ENCODE results near the gene RIMS4. TPM values are rescaled to one million over a fixed set of nuclear protein-coding genes. Genes with fewer than 3 reads are reported as not detected.
A peak's percentile ranks its signal among the peaks of the same experiment; 100 is the strongest.

Gene RIMS4
- total and polyA plus RNA-seq, 2 of the 13 experiments (the other 11 are each of a cell fraction or from before 2014, with no cell fraction given): 0.01 to 0.07 TPM

GRCh38 chr20:44849703-44850102, 39.4 kb upstream of the RIMS4 start:
- Histone ChIP-seq H3K9ac (ENCODE audit: insufficient read depth, low read depth, low read length) (no peak overlapping the region), H3K27ac (ENCODE audit: extremely low read length, insufficient read depth, low read length) (no peak overlapping the region), H3K4me3 (replicated peaks in 1 of 3; ENCODE audit: insufficient read depth in 1 of 3, low read depth in 2 of 3, low read length in 3 of 3) (no peak overlapping the region), H3K9me3 (ENCODE audit: low read length) (no peaks in the 10 kb centered on the region), H3K79me2 (ENCODE audit: insufficient read depth, low read length) (no peaks in the 10 kb centered on the region), H3K27me3 (ENCODE audit: control insufficient read depth in 1 of 2, insufficient read depth in 2 of 2, low read length in 2 of 2) (peaks cover 0 to 14% of the 10 kb centered on the region in 2 experiments; a peak in 2 of 5 replicates), H3K4me2 (ENCODE audit: low read depth, low read length) (no peak overlapping the region), H3K4me1 (ENCODE audit: insufficient read depth, low read length) (peaks cover 6% of the 10 kb centered on the region; the same call in 1 of the 2 replicates), H2AFZ (ENCODE audit: low read length) (no peak overlapping the region), H4K20me1 (ENCODE audit: insufficient read depth, low read length) (no peaks in the 10 kb centered on the region), H3K36me3 (replicated peaks in 1 of 2; ENCODE audit: control insufficient read depth in 1 of 2, insufficient read depth in 2 of 2, low read length in 2 of 2) (no peaks in the 10 kb centered on the region)
- no peak for FAIRE-seq
- in situ Hi-C loops (cut with HindIII; ENCODE audit: extremely low pct_ligation_motif_present, low pct_unique_long_range_greater_than_20kb) (no loop called here), intact Hi-C loops (cut with micrococcal nuclease; ENCODE audit: unreplicated experiment) (no loop called here)
- DNase-seq (ENCODE audit: low spot score): no peak
- CTCF ChIA-PET (ENCODE audit: low intra/inter-chr PET ratio, low total read pairs): no interaction called here
- WGBS (ENCODE audit: low lambda C conversion rate): 0% methylated on average over 1 of the region's 1 CpG
- TF ChIP-seq, protein P1, sequence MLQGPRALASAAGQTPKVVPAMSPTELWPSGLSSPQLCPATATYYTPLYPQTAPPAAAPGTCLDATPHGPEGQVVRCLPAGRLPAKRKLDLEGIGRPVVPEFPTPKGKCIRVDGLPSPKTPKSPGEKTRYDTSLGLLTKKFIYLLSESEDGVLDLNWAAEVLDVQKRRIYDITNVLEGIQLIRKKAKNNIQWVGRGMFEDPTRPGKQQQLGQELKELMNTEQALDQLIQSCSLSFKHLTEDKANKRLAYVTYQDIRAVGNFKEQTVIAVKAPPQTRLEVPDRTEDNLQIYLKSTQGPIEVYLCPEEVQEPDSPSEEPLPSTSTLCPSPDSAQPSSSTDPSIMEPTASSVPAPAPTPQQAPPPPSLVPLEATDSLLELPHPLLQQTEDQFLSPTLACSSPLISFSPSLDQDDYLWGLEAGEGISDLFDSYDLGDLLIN (CRISPR knock-in tag; IDR thresholded peaks at IDR 0.05; ENCODE audit: borderline replicate concordance): no peak
- TF ChIP-seq ELF3 (CRISPR knock-in tag; IDR thresholded peaks at IDR 0.05) (no peak), TEAD3 (CRISPR knock-in tag; optimal IDR thresholded peaks at IDR 0.05; ENCODE audit: borderline replicate concordance) (no peak), ZNF883 (CRISPR knock-in tag; IDR thresholded peaks at IDR 0.05; ENCODE audit: not compliant biosample characterization) (no peak), CBX2 (IDR thresholded peaks at IDR 0.05; ENCODE audit: low read depth, low read length) (no peak), CBX2 (CRISPR knock-in tag; IDR thresholded peaks at IDR 0.05; ENCODE audit: low read depth) (no peak)
- peak; percentile 67 for ATAC-seq
- POLR2A ChIA-PET: no interaction called here
- BruUV-seq (replicated peaks): no TSS peak

GRCh38 chr20:44848254-44849015, 38.1 kb upstream of the RIMS4 start:
- in situ Hi-C loops (cut with HindIII; ENCODE audit: extremely low pct_ligation_motif_present, low pct_unique_long_range_greater_than_20kb) (no loop called here), intact Hi-C loops (cut with micrococcal nuclease; ENCODE audit: unreplicated experiment) (no loop called here)
- ChIA-PET CTCF (ENCODE audit: low intra/inter-chr PET ratio, low total read pairs) (no interaction called here), POLR2A (no interaction called here)
- BruUV-seq (replicated peaks): no TSS peak
- DNase-seq (ENCODE audit: low spot score): no peak
- WGBS (ENCODE audit: low lambda C conversion rate): 2% methylated on average over 4 of the region's 4 CpGs
- Histone ChIP-seq H4K20me1 (ENCODE audit: insufficient read depth, low read length) (no peaks in the 10 kb centered on the region), H3K9ac (ENCODE audit: insufficient read depth, low read depth, low read length) (no peak overlapping the region), H3K36me3 (replicated peaks in 1 of 2; ENCODE audit: control insufficient read depth in 1 of 2, insufficient read depth in 2 of 2, low read length in 2 of 2) (no peaks in the 10 kb centered on the region), H3K27ac (ENCODE audit: extremely low read length, insufficient read depth, low read length) (no peak overlapping the region), H3K4me3 (replicated peaks in 1 of 3; ENCODE audit: insufficient read depth in 1 of 3, low read depth in 2 of 3, low read length in 3 of 3) (no peak overlapping the region), H3K4me2 (ENCODE audit: low read depth, low read length) (no peak overlapping the region), H2AFZ (ENCODE audit: low read length) (no peak overlapping the region), H3K79me2 (ENCODE audit: insufficient read depth, low read length) (no peaks in the 10 kb centered on the region), H3K9me3 (ENCODE audit: low read length) (no peaks in the 10 kb centered on the region), H3K27me3 (ENCODE audit: control insufficient read depth in 1 of 2, insufficient read depth in 2 of 2, low read length in 2 of 2) (peaks cover 6 to 20% of the 10 kb centered on the region in 2 experiments; a peak in 4 of 5 replicates), H3K4me1 (ENCODE audit: insufficient read depth, low read length) (peaks cover 6% of the 10 kb centered on the region; the same call in 1 of the 2 replicates)
- FAIRE-seq: no peak
- ATAC-seq: no peak
- TF ChIP-seq MAFK (conservative IDR thresholded peaks at IDR 0.05 in 1 of 2, IDR thresholded peaks at IDR 0.05 in 1 of 2; ENCODE audit: low read length in 2 of 2): peak; percentile 90 to 96
- peak; percentile 95 for TF ChIP-seq MAFF (IDR thresholded peaks at IDR 0.05; ENCODE audit: low read depth, low read length)
- TF ChIP-seq ZNF510 (CRISPR knock-in tag; IDR thresholded peaks at IDR 0.05; ENCODE audit: low read depth): no peak
- TF ChIP-seq SRSF4 (IDR thresholded peaks at IDR 0.05; ENCODE audit: low read depth, low read length, poor library complexity, severe bottlenecking): no peak
- TF ChIP-seq ZFP1 (CRISPR knock-in tag; IDR thresholded peaks at IDR 0.05): no peak
